Neural progenitor cell (in vitro differentiated cells): ENCODE data around the gene EXOC4.

ENCODE experiments used
- CTCF ChIP-seq: fragments of 200-600 bp; sonication (generic); IDR thresholded peaks from 2 replicates; pipeline ENCODE4 v1.5.1; 2017; ENCODE audit warnings: antibody characterized with exemption, mild to moderate bottlenecking
- EZH2 ChIP-seq: fragments of 200-600 bp; sonication (generic); IDR thresholded peaks from 2 replicates; pipeline ENCODE4 v1.6.1; 2017; ENCODE audit warnings: antibody characterized with exemption, mild to moderate bottlenecking, moderate library complexity
- EZH2phosphoT487 ChIP-seq: fragments of 200-600 bp; sonication (generic); IDR thresholded peaks from 2 replicates; pipeline ENCODE4 v1.6.1; 2017; ENCODE audit warnings: antibody characterized with exemption

- TF ChIP-seq CTCF (no peak), EZH2phosphoT487 (no peak), EZH2 (no peak)
Observed at GRCh38 chr7:133319842-133320241, 67.0 kb downstream of the EXOC4 start.
